H1 (cell line): Measurements from ENCODE around the gene HOXB8. TPM values are rescaled to one million over a fixed set of nuclear protein-coding genes. Genes with fewer than 3 reads are reported as not detected.

Experiments used
- CTCF ChIA-PET: fragments of 300-600 bp; sonication (Branson Sonifier 250); formaldehyde crosslinking; loops from one replicate; lab custom pipeline; 2021; ENCODE audit not compliant: partially characterized antibody; lab: Charles Lee
- POLR2A ChIA-PET: fragments of 300-600 bp; sonication (Branson Sonifier 250); formaldehyde crosslinking; loops from one replicate; lab custom pipeline; 2021; ENCODE audit warnings: inconsistent platforms; ENCODE audit not compliant: partially characterized antibody; lab: Charles Lee
- DNase-seq, 2 experiments: peaks; one replicate each; pipeline versions ENCODE4 v3.0.0 to v3.0.0-alpha.2; 2010 to 2022; ENCODE audit warnings: low spot score in 2 of 2, low read depth in 1 of 2, mixed read lengths in 1 of 2
- FAIRE-seq: peaks from 2 replicates; lab custom pipeline; 2011; peaks lifted over from hg19 to GRCh38; lab: Jason Lieb, UNC
- H2AFZ ChIP-seq: 2 replicates; pipeline ENCODE4 v1.8.1; 2012; ENCODE audit warnings: low read length, inconsistent platforms
- H2AK5ac ChIP-seq: 2 replicates; pipeline ENCODE4 v1.6.1; 2013; ENCODE audit warnings: low read depth, low read length
- H2BK120ac ChIP-seq: replicated peaks from 2 replicates; pipeline ENCODE3; 2013; ENCODE audit warnings: low read depth, low read length, inconsistent platforms
- H2BK12ac ChIP-seq: 2 replicates; pipeline ENCODE4 v1.6.1; 2013; ENCODE audit warnings: low read depth, low read length
- H2BK15ac ChIP-seq: 2 replicates; pipeline ENCODE4 v1.6.1; 2013; ENCODE audit warnings: low read length
- H2BK20ac ChIP-seq: 2 replicates; pipeline ENCODE4 v1.6.1; 2013; ENCODE audit warnings: low read length
- H2BK5ac ChIP-seq: 2 replicates; pipeline ENCODE4 v1.6.1; 2013; ENCODE audit warnings: low read depth, low read length
- H3K14ac ChIP-seq: 2 replicates; pipeline ENCODE4 v1.6.1; 2013; ENCODE audit warnings: inconsistent platforms; ENCODE audit not compliant: insufficient read length
- H3K18ac ChIP-seq: 2 replicates; pipeline ENCODE4 v1.6.1; 2013; ENCODE audit warnings: low read length; ENCODE audit errors: extremely low read depth
- H3K23ac ChIP-seq: 2 replicates; pipeline ENCODE4 v1.6.1; 2013; ENCODE audit warnings: inconsistent platforms; ENCODE audit not compliant: insufficient read length
- H3K23me2 ChIP-seq: 2 replicates; pipeline ENCODE4 v1.6.1; 2013; ENCODE audit warnings: low read depth, low read length
- H3K27ac ChIP-seq: 2 replicates; pipeline ENCODE4 v1.6.1; 2011; ENCODE audit warnings: low read depth, low read length, inconsistent platforms
- H3K27me3 ChIP-seq, 4 experiments: replicated peaks in 1 of 4; 1 replicate in 1 of 4; 2 replicates in 3 of 4; pipeline versions ENCODE4 v1.6.1 to v1.8.1; 2011 to 2013; ENCODE audit warnings: low read length in 3 of 4, mild to moderate bottlenecking in 3 of 4, inconsistent platforms in 2 of 4, mixed read lengths in 2 of 4, moderate library complexity in 1 of 4; ENCODE audit not compliant: control insufficient read depth in 3 of 4, insufficient read depth in 3 of 4; ENCODE audit errors: extremely low read depth in 1 of 4
- H3K36me3 ChIP-seq, 4 experiments: 2 replicates each; pipeline versions ENCODE4 v1.6.1 to v1.8.1; 2011 to 2013; ENCODE audit warnings: mild to moderate bottlenecking in 4 of 4, low read length in 3 of 4, moderate library complexity in 2 of 4, control low read depth in 1 of 4, inconsistent platforms in 1 of 4; ENCODE audit not compliant: insufficient read depth in 4 of 4, control insufficient read depth in 2 of 4
- H3K4ac ChIP-seq: replicated peaks from 2 replicates; pipeline ENCODE3; 2013; ENCODE audit warnings: low read length, low read depth, mixed read lengths, inconsistent platforms; ENCODE audit not compliant: insufficient read length
- H3K4me1 ChIP-seq, 4 experiments: replicated peaks in 1 of 4; 1 replicate in 1 of 4; 2 replicates in 3 of 4; pipeline versions ENCODE4 v1.6.1 to v1.8.1; 2011 to 2013; ENCODE audit warnings: low read length in 3 of 4, inconsistent platforms in 2 of 4, mixed read lengths in 1 of 4; ENCODE audit not compliant: insufficient read depth in 4 of 4, control insufficient read depth in 3 of 4
- H3K4me2 ChIP-seq, 2 experiments: 2 replicates each; pipeline versions ENCODE4 v1.6.1 to v1.8.1; 2011 to 2013; ENCODE audit warnings: low read depth in 2 of 2, low read length in 2 of 2, control low read depth in 1 of 2, inconsistent platforms in 1 of 2, mild to moderate bottlenecking in 1 of 2; ENCODE audit not compliant: insufficient read depth in 1 of 2
- H3K4me3 ChIP-seq, 4 experiments: fragments of 200-600, 300-600 bp in 1 of 4; sonication (generic), shearing (Covaris generic), sonication (Bioruptor Twin) in 1 of 4; 2 replicates each; pipeline versions ENCODE4 v1.5.1 to v1.8.1; 2011 to 2016; ENCODE audit warnings: low read length in 4 of 4, low read depth in 3 of 4, control low read depth in 2 of 4, inconsistent platforms in 2 of 4, mild to moderate bottlenecking in 2 of 4, mixed read lengths in 1 of 4, moderate library complexity in 1 of 4; ENCODE audit not compliant: insufficient read depth in 2 of 4; ENCODE audit errors: extremely low read depth in 1 of 4
- H3K56ac ChIP-seq: replicated peaks from 2 replicates; pipeline ENCODE3; 2013; ENCODE audit warnings: low read depth, mild to moderate bottlenecking, mixed read lengths, low read length, inconsistent platforms; ENCODE audit not compliant: insufficient read length
- H3K79me1 ChIP-seq: 2 replicates; pipeline ENCODE4 v1.6.1; 2013; ENCODE audit warnings: low read depth, low read length, control low read depth
- H3K79me2 ChIP-seq, 2 experiments: 2 replicates each; pipeline versions ENCODE4 v1.6.1 to v1.8.1; 2012 to 2013; ENCODE audit warnings: low read length in 2 of 2, mild to moderate bottlenecking in 2 of 2, inconsistent platforms in 1 of 2; ENCODE audit not compliant: insufficient read depth in 2 of 2, control insufficient read depth in 1 of 2
- H3K9ac ChIP-seq, 4 experiments: replicated peaks in 1 of 4; 1 replicate in 1 of 4; 2 replicates in 3 of 4; pipeline versions ENCODE4 v1.6.1 to v1.8.1; 2011 to 2013; ENCODE audit warnings: low read depth in 3 of 4, low read length in 3 of 4, control low read depth in 2 of 4, mild to moderate bottlenecking in 2 of 4, moderate library complexity in 2 of 4, inconsistent platforms in 1 of 4; ENCODE audit errors: extremely low read depth in 1 of 4
- H3K9me3 ChIP-seq, 2 experiments: 2 replicates each; pipeline versions ENCODE4 v1.6.1 to v1.8.1; 2012 to 2013; ENCODE audit warnings: mild to moderate bottlenecking in 2 of 2, moderate library complexity in 2 of 2, control low read depth in 1 of 2, inconsistent platforms in 1 of 2, low read depth in 1 of 2, low read length in 1 of 2, mixed read lengths in 1 of 2; ENCODE audit not compliant: insufficient read depth in 2 of 2
- H4K20me1 ChIP-seq, 2 experiments: replicated peaks in 1 of 2; 2 replicates each; pipeline versions ENCODE3 to v1.8.1; 2011 to 2013; ENCODE audit warnings: inconsistent platforms in 2 of 2, low read length in 2 of 2, mild to moderate bottlenecking in 1 of 2; ENCODE audit not compliant: insufficient read depth in 2 of 2, control insufficient read depth in 1 of 2
- H4K5ac ChIP-seq: 2 replicates; pipeline ENCODE4 v1.6.1; 2013; ENCODE audit warnings: low read length, low read depth, mixed read lengths, inconsistent platforms; ENCODE audit not compliant: insufficient read length
- H4K8ac ChIP-seq: 2 replicates; pipeline ENCODE4 v1.8.0; 2013; ENCODE audit warnings: mild to moderate bottlenecking, moderate library complexity, low read length, inconsistent platforms; ENCODE audit not compliant: insufficient read depth; ENCODE audit errors: extremely low read depth
- H4K91ac ChIP-seq: replicated peaks from 2 replicates; pipeline ENCODE3; 2013; ENCODE audit warnings: low read length, mixed read lengths, inconsistent platforms; ENCODE audit not compliant: insufficient read length
- BRCA1 ChIP-seq: IDR thresholded peaks from 2 replicates; pipeline ENCODE4 v1.6.1; 2012; ENCODE audit warnings: low read depth, low read length, improper control_type of control experiment
- SIRT6 ChIP-seq: IDR thresholded peaks from one replicate; pipeline ENCODE4 v1.7.1; 2012; ENCODE audit warnings: low read length, inconsistent platforms
- WGBS, 2 experiments: shearing (Covaris generic) in 1 of 2; methylation state at CpG; one replicate each; pipeline versions ENCODE4 v1.1.6 to v1.1.7; 2013 to 2015; ENCODE audit warnings: low lambda C conversion rate in 2 of 2, mixed read lengths in 2 of 2, inconsistent platforms in 1 of 2, low coverage in 1 of 2, missing lambda C conversion rate in 1 of 2; ENCODE audit not compliant: insufficient replicate concordance in 2 of 2, insufficient coverage in 1 of 2, insufficient read length in 1 of 2; ENCODE audit errors: extremely low coverage in 1 of 2, missing lambda C conversion rate in 1 of 2; 5-methylcytosine and 5-hydroxymethylcytosine counted together
- polyA plus RNA-seq, 7 experiments: library from polyadenylated mRNA; depleted of rRNA in 3 of 7; stranded (reverse) in 5 of 7; unstranded in 2 of 7; fragments of >200 nt in 5 of 7; fragments of 200-250 nt in 2 of 7; gene quantifications; 1 replicate in 5 of 7; 2 replicates in 1 of 7; 4 replicates in 1 of 7; pipeline versions ENCODE4 v1.2.1 to v1.2.3, GENCODE V29; 2011 to 2013; ENCODE audit warnings: missing spikeins in 2 of 7, mixed read lengths in 2 of 7
- total RNA-seq: library from RNA; stranded (reverse); fragmentation: NEBNext Ultra II Directional; extraction: Animal tissue kit (Norgen Biotek cat#: 25700); gene quantifications from 2 replicates; pipeline ENCODE4 v1.2.1, GENCODE V29; 2021

Gene HOXB8
- total and polyA plus RNA-seq, 2 of the 8 experiments (the other 6 are each of a cell fraction or from before 2014, with no cell fraction given) = not detected

DNA sequence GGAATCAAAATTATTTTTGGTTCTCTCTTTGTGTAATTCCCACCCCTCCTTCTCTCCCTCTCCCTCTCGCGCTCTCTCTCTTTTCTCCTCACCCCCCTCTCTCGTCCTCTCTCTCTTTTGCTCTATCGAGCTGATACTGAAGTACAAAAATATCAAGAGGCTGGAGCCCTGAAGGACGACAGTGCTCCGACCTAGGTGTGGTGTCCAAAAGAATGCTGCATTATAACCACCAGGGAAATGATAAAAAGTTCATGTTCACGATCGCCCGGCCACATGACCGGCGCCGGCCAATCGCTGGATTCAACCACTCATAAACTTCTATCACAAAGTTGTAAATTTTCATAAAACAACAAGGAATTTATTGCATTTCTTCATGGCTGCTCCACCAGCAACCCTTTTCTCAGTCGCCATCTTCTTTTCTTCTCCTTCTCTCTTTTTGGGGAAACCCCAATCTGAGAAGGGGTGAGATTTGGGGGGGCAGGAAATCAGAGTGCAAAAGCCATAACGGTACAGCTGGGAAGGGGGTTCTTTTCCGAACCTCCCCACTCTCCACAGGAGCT is 10.2 kb downstream of the HOXB8 start, which contains the start of gene HOXB6:
Gene HOXB6 (minus strand): TSS at position 217 of the 560 bp plus-strand sequence. CDS start 6,836 bp downstream, outside the sequence.
- FAIRE-seq (no peak), DNase-seq (no peak)
- Histone ChIP-seq H4K91ac (no peak within 1 kb of the TSS), H4K5ac (no peak within 1 kb of the TSS), H3K4ac (no peak within 1 kb of the TSS), H3K79me2 (no peaks in the 10 kb centered on the region), H4K20me1 (peaks cover 24 to 51% of the 10 kb centered on the region in 2 experiments), H3K4me2 (no peak within 1 kb of the TSS), H3K56ac (no peak within 1 kb of the TSS), H3K9ac (no peak within 1 kb of the TSS), H3K23ac (no peak within 1 kb of the TSS), H2BK20ac (no peak within 1 kb of the TSS), H3K4me3 (no peak within 1 kb of the TSS), H3K79me1 (no peaks in the 10 kb centered on the region), H2BK12ac (no peak within 1 kb of the TSS), H2BK120ac (no peak within 1 kb of the TSS), H3K27me3 (peaks cover 97 to 100% (median 99%) of the 10 kb centered on the region in 4 experiments), H4K8ac (no peak within 1 kb of the TSS), H3K27ac (no peak within 1 kb of the TSS), H2BK15ac (no peak within 1 kb of the TSS), H3K36me3 (peaks cover 0 to 3% (median 0%) of the 10 kb centered on the region in 4 experiments; a peak in 1 of 8 replicates), H3K23me2 (no peaks in the 10 kb centered on the region; the same call in 1 of the 2 replicates), H3K9me3 (no peaks in the 10 kb centered on the region), H3K14ac (no peak within 1 kb of the TSS), H2AK5ac (0 out of 2 replicates have a peak within 1 kb of the TSS, but pooled peaks have one; percentile 39), H2AFZ (no peak within 1 kb of the TSS), H2BK5ac (no peak within 1 kb of the TSS), H3K18ac (no peak within 1 kb of the TSS), H3K4me1 (peaks cover 0 to 3% (median 0%) of the 10 kb centered on the region in 4 experiments; a peak in 2 of 7 replicates)
- ChIA-PET CTCF (interaction anchor here (0.8 to 2.0 kb wide), 5 partner anchors 38 to 89 kb away, joined by 3 to 4 read pairs (median 3); no protein-coding TSS in a partner anchor), POLR2A (no interaction called here)
- no peak for TF ChIP-seq BRCA1
- TF ChIP-seq SIRT6 = no peak
- 31% methylated on average over 16 of the region's 16 CpGs; no CpG with 5 or more reads in 1 of the 2 experiments for WGBS, 2 experiments
